Limb (tissue), 2 donors: Measurements from ENCODE around the gene MACROD2.

Experiments used
- DNase-seq, 2 donors: peaks; one replicate each; pipeline ENCODE4 v3.0.0-alpha.2; 2016; ENCODE audit errors: extremely low spot score in 2 of 2

Gene MACROD2

DNA sequence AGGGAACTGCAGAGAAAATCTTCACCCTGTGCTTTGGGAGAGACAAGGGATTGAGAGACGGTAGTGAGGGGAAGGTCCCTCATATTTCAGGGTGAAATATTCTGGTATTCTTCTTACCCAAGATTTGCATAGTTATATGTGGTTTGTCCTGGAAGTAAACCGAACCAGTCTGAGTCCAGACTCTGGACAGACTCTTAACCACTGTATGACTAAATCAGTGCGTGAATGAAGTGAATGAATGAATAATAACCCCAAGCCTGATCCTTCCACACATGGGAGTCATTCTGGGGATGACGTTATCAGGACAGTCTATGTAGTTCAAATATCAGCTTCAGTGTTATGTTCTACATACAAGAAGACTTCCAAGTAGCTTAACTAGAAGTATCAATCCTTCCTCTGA, 1887.2 kb downstream of the MACROD2 start:
- no peak for DNase-seq

DNA sequence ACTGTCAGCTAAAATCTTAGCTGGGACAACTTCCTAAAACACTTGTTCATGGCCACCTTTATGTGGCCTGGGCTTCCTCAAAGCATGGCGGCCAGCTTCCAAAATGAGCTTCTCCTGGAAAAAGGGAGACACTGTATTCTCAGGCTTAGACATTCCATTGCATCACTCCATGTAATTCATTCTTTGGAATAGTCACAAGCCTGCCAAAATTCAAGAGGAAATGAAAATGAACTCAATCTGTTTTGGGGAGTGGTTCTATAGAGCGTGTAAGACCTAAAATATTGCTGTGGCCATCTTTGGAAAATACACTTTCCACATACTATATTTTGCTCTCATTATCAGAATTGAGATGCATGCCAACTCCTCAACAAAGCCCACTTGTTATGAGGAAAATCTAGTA, 1890.9 kb downstream of the MACROD2 start:
- no peak for DNase-seq

DNA sequence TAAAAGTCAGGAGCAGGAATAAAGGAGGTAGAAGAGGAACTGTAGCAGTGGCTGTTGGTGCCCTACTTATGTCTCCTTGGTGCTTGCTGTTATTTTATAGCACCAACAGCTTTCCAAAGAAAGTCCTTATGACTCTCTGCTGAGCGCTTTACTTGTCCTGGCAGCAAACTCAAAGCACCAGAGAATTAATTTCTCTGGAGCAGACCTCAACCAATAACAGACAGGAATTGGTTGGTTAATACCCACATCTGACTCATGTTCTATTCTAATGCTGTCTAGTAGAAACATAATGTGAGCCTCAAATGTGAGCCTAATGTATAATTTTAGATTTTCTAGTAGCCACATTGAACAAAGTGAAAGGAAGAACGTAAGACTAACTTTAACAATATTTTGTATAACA, 1892.1 kb downstream of the MACROD2 start:
- DNase-seq, result no peak

DNA sequence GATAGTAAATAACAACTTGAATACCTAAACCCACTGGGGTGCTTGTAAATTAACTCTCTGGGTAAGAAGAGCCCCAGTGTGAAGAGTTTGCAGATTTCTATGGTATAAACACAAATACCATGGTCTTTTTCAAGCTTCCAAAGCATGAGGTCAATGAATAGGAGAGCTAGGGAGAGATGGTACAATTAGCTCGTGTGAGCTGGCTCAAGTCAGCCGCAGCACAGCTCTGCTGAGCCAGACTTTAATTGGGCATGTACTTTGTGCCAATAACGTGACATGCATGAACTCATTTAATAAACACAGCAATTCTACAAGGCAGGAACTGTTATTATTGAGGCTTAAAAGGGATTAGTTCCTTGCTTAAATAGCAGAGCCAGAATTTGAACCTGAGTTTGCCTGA, 1893.7 kb downstream of the MACROD2 start:
- DNase-seq, result peak in 1 of 2 donors; percentile 29

DNA sequence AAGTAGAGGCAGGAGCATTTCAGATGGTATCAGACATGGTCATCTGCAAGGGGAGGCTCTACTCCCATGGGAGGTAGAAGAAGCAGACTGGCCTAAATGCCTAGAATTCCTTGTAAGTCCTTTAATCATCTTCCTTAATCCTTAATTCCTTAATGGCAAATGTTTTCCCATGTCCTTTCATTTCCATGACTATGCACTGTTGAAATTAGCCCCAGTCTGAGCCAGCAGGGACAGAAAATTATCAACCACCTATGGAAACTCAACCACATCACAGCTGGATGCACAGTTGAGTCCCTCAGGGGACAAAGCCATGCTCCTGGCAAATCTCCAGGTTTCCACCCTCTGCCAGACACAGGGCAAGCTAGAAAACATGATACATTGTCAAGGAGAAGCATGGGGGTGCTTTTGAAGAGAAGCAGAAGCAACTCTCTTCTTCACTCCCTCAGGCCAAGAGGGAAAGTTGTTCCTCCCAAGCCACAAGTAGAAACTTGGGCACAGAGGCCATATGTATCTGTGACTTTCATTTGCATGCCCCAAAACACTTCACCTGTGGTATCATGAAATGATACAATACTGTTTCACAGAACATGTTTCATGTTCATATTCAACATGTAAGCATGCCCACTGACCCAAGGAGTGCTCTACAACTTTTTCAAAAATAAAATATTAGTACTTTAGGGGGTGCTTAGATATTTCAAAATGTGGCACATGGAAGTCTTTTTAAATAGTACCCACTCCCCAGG, 1894.4 kb downstream of the MACROD2 start:
- DNase-seq, result no peak

DNA sequence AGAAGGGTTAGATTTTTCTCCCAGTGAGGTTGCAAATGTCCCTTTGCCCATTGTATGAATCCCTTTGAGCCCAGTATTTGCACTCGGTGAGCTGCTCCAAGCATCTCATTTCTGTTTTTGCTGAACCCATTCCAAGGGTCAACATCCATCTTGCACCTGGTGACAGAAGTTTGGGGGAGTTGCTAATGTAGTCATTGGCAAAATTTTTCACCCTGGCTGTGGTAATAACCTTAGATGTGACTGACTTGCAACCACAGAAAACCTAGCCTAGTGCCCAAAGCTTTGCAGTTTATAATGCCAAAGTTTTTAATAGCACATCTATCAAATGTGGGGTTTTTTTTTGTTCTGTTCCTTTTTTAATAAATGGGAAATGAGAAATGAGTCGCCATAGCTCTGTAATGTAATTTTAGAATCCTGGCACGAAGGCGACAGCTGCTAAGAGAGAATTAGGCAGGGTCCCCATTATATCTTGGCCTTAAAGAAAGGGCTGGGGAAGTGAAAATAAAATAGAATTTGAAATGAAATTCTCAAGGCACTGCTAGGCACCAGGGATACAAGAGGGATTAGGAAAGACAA, 1895.2 kb downstream of the MACROD2 start:
- DNase-seq, result no peak

DNA sequence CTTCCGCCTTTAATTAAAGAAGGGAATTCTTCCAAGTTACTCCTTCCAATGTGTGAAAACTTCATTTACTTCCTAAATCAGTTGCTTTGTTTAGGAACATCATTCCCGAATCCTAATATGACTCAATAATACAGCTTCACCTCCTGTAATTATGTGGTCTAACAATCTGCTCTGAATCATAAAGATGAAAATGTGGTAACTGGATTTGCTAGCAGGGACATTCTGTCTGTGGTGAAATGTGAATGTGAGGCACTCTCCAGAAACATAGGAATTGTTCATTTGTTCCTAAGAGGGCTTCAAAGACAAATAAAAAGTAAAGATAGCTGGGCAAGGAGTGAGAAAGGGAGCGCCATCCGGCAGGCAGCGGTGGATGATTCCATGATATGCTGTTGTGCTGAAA, 1899.8 kb downstream of the MACROD2 start:
- no peak for DNase-seq

DNA sequence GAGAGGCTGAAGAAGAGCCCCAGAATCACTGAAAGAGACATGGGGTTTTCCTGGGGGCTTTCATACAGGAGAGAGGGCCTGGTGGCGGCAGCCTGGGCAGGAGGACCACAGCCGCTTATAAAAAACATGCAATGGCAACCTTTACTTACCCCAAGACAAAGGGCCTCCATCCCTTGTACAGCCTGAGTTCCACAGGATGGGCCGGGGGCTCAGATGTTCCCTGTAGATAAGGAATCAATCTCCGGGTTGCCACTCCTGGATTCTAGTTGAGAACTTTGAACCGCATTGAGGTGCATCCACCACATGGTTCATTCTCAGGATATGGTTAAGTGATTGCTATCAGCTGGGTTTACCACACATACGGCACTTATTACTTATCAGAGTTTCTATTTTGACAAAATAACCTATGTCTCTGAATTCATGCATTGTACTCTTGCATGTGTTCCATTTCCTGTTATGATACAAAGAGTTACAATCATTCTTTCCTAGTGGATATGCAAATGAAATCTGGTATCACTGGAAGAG, 1900.3 kb downstream of the MACROD2 start:
- no peak for DNase-seq

DNA sequence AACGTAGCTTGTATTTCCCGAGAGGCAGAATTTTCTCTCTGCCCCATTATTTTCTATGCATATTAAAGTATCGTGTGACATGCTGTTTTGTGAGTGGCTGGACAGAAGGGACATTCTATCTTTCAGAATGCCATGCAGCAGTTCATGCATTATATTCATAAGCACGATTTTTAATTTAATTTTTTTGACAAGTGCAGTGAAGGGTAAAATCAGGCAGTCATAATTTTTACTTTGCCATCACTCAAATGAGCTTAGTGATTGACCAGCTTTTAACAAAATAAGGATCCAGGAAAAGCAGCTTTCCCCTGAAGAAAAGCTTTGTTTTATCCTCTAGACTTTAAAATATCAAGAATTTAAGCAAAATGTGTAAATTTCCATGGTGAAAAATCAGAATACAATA, 1904.7 kb downstream of the MACROD2 start:
- no peak for DNase-seq

DNA sequence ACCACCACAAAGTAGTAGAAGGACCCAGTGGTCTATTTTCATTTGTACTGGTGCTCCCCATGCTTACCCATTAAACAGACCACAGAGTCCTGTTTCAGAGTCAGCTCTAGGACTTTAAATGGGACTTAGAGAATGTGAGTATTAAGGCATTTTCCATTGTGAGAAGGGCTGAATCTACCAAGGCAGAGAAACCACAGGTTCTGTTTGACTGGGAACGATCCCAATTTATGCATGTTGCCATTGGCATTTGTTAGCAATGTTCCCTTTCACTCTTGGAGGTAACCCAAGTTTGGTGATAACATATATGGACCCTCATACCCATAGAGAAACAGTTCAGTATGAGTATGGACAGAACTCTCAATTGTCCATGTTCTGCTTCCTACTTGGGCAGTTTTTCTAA, 1905.1 kb downstream of the MACROD2 start:
- DNase-seq, result no peak

DNA sequence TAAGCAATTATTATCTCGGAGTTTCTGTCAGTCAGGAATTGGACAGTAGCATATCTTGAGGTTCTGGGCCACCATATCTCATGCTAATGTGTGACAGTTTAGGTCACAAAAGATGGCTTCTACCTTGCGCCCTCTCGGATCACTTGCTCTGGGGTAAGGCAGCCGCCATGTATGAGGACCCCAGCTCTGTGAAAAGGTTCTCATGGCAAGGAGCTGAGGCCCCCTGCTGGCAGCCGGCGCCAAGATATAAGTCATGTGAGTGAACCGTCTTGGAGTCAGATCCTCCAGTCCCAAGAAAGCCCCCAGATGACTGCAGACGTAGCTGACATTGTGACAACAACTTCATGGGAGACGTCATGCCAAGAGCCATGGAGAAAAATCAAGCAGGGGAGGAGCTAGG, 1907.2 kb downstream of the MACROD2 start:
- DNase-seq, result no peak

DNA sequence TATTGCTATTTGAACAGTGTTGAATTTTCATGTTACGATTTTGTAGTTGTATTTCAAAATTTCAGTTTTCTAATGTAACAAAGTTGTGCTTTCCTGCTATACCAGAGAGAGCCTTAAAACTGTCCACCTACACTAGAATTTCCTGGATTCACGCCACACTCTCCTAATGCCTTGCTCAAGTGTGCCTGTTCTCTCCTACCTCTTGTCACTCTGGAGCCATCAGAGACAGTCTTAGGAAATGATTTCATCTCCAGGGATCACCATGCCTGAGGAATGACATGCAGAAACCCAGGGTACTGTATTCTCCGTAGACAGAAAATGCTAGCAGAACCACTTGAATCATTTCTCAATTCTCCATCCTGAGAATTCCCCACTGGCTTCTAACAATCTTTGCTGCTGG, 1910.3 kb downstream of the MACROD2 start:
- DNase-seq, result no peak

DNA sequence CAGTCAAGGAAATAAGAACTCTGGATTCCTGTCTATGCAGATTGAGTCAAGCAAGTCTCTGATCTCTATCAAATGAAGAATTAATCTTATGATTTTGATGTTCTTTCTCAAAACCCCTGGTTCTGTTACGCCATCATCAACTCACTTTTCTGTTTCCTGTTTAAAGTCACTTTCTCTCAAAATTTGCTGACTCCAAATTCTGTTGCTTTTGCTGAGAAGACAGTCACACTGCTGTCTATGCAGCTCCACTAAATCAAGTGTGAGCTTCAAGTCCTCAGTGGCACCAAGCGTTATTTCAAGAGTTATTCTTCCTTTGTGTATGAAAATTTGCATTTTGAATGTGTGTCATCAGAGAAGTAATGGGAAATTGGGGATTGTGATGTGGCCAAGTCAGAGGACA, 1914.7 kb downstream of the MACROD2 start:
- no peak for DNase-seq

DNA sequence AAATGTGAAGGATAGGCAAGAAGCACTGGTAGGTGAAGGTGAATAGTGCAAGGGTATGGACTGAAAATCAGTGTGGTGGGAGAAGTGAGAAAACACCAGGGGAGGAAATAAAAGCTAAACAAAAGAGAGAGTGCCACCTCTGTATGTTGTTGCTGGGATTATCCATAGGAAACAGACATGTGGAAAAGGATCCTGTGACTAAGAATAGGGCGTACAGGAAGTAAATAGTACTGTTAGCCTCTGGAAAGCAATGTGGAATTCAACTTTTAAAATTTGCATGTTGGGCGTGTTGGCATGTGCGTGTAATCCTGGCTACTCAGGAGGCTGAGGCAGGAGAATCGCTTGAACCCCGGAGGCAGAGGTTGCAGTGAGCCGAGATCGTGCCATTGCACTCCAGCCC, 1916.3 kb downstream of the MACROD2 start:
- no peak for DNase-seq

DNA sequence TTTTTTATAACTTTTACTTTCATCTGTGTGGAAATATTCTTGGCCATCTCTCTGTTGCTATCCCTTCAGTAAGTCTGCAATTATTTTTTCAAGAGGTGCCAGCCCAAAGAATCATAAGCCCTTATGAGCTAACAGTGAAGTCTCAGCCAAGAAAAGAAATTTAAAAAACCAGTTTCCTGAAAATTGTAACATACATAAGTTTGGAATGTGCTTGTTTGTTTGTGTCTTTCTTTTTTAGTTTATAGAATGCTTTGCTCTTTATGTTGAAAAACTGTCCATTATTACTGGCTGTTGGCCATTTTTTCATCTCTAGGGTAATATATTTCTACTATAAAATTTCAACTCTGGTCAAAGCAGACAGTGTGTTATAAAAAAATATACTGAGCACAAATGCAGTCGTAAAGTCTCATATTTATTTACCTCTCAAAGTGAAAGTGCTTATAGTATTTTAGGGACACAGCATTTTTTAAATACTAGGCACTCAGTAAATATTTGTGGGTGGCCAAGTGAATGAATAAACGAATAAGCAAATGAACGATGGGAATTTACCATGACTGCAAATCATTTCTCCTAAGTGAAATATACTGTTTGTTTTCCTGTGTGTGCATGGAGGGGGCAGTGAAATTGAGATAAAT, 1918.2 kb downstream of the MACROD2 start:
- DNase-seq, result peak in 1 of 2 donors; percentile 30

DNA sequence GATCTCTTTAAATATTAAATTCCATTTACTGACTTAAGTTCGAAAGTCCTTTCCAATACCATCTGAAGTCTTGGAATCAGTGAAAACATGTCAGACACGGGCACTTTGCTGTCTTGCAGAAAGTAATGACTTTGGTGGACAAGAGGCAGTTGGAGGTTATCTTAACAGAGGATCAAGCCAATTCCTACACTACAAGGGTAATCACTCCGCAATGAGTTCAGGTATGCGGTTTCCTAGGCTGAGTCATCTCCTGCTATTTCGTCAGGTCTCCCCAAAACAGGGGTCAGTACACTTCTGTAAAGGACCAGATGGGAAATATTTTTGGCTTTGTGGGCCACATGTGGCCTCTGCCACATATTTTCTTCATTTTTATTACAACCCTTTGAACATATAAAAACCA, 1921.3 kb downstream of the MACROD2 start:
- no peak for DNase-seq

DNA sequence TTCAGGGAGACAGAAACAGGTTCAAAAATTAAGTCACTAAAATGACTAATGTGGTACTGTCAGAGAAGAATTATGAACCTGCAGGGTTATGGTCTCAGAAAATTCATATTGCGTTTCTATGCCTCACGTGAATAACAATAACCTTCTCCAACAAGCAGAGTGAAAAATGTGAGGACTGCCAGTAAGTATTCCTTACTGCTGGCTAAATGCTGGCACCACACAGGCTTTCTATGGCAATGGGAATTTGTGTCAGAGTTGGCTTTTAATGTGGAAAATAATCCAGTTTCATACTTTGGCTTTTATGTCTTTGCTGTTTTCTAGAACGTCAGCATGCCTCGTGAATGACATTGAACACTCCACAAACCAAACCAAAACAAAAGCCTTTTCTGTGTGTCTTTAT, 1922.0 kb downstream of the MACROD2 start:
- no peak for DNase-seq

DNA sequence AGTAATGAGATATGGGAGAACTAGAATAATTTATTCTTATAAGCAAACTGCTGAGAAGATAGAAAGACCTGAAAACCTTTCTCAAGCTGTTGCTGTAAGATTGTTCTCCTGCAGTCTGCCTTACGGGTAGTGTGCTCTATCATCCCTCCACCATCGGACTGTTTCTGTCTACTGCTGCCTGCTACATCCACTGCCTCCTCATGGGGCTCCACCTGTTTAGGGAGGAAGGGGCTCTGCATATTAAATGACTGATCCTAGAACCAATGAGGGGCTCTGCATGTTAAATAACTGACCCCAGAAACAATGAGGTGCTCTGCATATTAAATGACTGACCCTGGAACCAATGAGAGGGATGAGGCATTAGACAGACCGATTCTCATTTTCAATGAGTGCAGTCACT, 1923.3 kb downstream of the MACROD2 start:
- no peak for DNase-seq

DNA sequence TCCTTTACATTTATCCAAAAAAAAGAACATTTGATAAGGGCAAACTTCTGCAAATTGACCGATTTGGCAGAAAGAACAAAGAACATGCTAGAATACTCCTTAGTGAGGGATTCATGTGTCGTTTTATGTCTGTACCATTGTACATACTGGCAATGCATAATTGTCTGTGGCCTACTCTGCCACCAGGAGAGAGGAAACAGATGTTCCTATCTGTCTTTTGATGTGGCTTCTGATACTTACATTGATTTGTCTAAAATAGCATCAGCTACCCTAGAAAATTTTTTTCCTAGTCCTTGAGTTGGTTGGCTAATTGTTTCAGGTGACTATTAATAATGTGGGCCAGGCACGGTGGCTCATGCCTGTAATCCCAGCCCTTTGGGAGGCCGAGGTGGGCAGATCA, 1923.8 kb downstream of the MACROD2 start:
- DNase-seq, result no peak

DNA sequence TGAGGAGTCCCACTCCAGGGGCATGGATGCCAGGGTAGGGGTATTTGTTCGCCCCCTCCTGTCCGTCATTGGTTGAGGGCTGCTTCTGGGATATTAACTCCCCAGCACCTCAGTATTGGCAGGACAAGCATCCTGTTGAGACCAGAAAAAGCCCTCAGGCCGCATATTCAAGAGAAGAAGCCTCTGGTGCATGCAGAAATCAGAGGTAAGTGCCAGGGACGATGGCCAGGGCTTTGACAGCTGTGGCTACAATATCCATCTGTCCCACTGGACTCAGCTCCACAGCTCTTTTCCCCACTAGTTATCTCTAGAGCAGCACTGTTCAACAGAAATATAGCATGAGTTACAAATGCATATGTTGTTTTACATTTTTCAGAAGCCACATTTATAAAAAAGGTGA, 1926.6 kb downstream of the MACROD2 start:
- DNase-seq, result no peak

DNA sequence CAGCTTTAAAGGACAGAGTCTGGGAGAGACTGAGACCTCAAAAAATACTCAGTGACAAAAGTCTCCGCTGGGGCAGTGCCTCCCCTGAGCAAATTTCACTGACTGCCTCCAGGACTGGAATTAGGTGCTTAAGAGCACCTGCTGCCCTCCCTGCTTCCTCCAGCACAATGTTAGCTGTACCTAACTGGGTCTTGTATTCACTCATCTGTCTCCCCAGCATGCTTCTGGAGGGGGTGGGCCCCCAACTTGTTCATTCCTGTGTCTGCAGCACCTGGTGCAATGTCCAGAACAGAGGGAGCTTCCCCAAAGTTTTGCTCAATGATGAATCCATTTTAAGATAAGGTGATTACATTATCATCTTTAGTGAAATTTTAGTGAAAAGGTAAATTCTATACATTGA, 1927.2 kb downstream of the MACROD2 start:
- no peak for DNase-seq

DNA sequence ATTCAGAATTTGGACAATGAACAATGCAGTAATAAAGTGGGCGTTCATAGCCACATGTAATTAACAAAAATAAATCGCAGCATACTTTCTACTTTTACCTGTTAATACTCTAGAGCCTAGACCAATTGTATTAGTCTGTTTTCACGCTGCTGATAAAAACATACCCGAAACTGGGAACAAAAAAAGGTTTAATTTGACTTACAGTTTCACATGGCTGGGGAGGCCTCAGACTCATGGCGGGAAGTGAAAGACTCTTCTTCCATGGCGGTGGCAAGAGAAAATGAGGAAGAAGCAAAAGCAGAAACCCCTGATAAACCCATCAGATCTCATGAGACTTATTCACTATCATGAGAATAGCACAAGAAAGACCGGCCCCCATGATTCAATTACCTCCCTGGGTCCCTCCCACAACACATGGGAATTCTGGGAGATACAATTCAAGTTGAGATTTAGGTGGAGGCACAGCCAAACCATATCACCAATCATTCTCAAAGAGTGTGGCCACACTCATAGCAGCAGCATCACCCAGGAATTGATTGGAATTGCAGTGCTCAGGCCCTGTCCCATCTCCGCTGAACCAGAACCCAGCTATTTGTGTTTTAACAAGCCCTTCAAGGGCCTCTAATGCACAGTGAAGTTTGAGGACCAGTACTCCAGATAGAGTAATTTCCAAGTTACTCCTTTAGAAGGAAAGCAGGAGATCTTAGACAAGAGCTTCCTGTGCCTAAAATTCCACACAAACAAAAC, 1927.9 kb downstream of the MACROD2 start:
- DNase-seq, result no peak
